Loucy (cell line): ENCODE measurements around the gene TOM1L2.

Experiments
- CTCF ChIP-seq: fragments of 200-600 bp; sonication (generic); conservative IDR thresholded peaks from 2 replicates; pipeline ENCODE4 v1.5.1; 2014; ENCODE audit warnings: mild to moderate bottlenecking, antibody characterized with exemption, low read length
- EZH2phosphoT487 ChIP-seq: fragments of 200-600 bp; IDR thresholded peaks from 2 replicates; pipeline ENCODE4 v1.6.1; 2018; ENCODE audit warnings: antibody characterized with exemption, mild to moderate bottlenecking, moderate library complexity, borderline replicate concordance

GRCh38 chr17:17886226-17886625 is 86.0 kb downstream of the TOM1L2 start:
- TF ChIP-seq CTCF (no peak), EZH2phosphoT487 (no peak)
